K562 (cell line): ENCODE measurements around the gene TRIM71. TPM values are rescaled to one million over a fixed set of nuclear protein-coding genes. Genes with fewer than 3 reads are reported as not detected.
A peak's percentile ranks its signal among the peaks of the same experiment; 100 is the strongest.

Source experiments
- ATAC-seq: fragments of 200-7000 bp; cut with Tn5 transposase; 3 replicates; pipeline ENCODE4 v1.9.1; 2020; ENCODE audit warnings: moderate library complexity
- BruUV-seq: library from RNA; stranded (reverse); fragments of 400-500 nt; replicated peaks from 2 replicates; lab custom pipeline; 2021; lab: Mats Ljungman, UMichigan
- CTCF ChIA-PET: fragments of 300-600 bp; formaldehyde crosslinking; extraction: SDS; loops from one replicate; lab custom pipeline; 2021; ENCODE audit warnings: low intra/inter-chr PET ratio; lab: Yijun Ruan, JAX
- POLR2A ChIA-PET: fragments of 300-600, 350-650 bp; sonication (Branson Sonifier 250); formaldehyde crosslinking; extraction: SDS; loops from one replicate; lab custom pipeline; 2021; ENCODE audit warnings: antibody characterized with exemption, inconsistent platforms; lab: Yijun Ruan, JAX
- DNase-seq, 4 experiments: peaks; one replicate each; pipeline versions ENCODE4 v3.0.0 to v3.0.0-alpha.2; 2011 to 2018; ENCODE audit warnings: low spot score in 3 of 4, mixed read lengths in 3 of 4; ENCODE audit errors: extremely low read depth in 1 of 4
- FAIRE-seq: peaks from 2 replicates; lab custom pipeline; 2011; peaks lifted over from hg19 to GRCh38; lab: Jason Lieb, UNC
- H2AFZ ChIP-seq: 2 replicates; pipeline ENCODE4 v1.6.0; 2011; ENCODE audit warnings: low read depth, low read length, control low read depth, inconsistent platforms
- H3K27ac ChIP-seq: fragments of 200-600 bp; 3 replicates; pipeline ENCODE4 v1.8.0; 2011; ENCODE audit warnings: low read depth, mild to moderate bottlenecking, control low read depth, inconsistent platforms, low read length, moderate library complexity, mixed read lengths; ENCODE audit errors: extremely low read depth
- H3K27me3 ChIP-seq, 2 experiments: fragments of 300-600 bp in 1 of 2; 2 replicates in 1 of 2; 3 replicates in 1 of 2; pipeline versions ENCODE4 v1.6.0 to v1.8.0; 2011; ENCODE audit warnings: inconsistent platforms in 2 of 2, low read length in 2 of 2, mild to moderate bottlenecking in 1 of 2, mixed read lengths in 1 of 2, moderate library complexity in 1 of 2; ENCODE audit not compliant: control insufficient read depth in 2 of 2, insufficient read depth in 2 of 2
- H3K36me3 ChIP-seq: fragments of 300-600 bp; 3 replicates; pipeline ENCODE4 v1.8.0; 2011; ENCODE audit warnings: mild to moderate bottlenecking, low read length, inconsistent platforms; ENCODE audit not compliant: control insufficient read depth, insufficient read depth
- H3K4me1 ChIP-seq, 2 experiments: fragments of 200-600 bp in 1 of 2; replicated peaks in 1 of 2; 2 replicates in 1 of 2; 3 replicates in 1 of 2; pipeline versions ENCODE4 v1.5.1 to v1.8.0; 2011; ENCODE audit warnings: inconsistent platforms in 2 of 2, low read length in 2 of 2, mild to moderate bottlenecking in 1 of 2, mixed read lengths in 1 of 2, moderate library complexity in 1 of 2; ENCODE audit not compliant: control insufficient read depth in 2 of 2, insufficient read depth in 2 of 2
- H3K4me2 ChIP-seq: 2 replicates; pipeline ENCODE4 v1.6.1; 2011; ENCODE audit warnings: low read length, control low read depth, inconsistent platforms, mixed read lengths; ENCODE audit not compliant: insufficient read depth
- H3K4me3 ChIP-seq: fragments of 200-600 bp; sonication (generic), shearing (Covaris generic); 2 replicates; pipeline ENCODE4 v1.5.1; 2016; ENCODE audit warnings: control low read depth, inconsistent platforms
- H3K79me2 ChIP-seq: fragments of 200-600 bp; 3 replicates; pipeline ENCODE4 v1.8.0; 2011; ENCODE audit warnings: low read length, inconsistent platforms; ENCODE audit not compliant: control insufficient read depth, insufficient read depth
- H3K9ac ChIP-seq, 2 experiments: 2 replicates each; pipeline versions ENCODE4 v1.6.0 to v1.6.1; 2011; ENCODE audit warnings: low read depth in 2 of 2, low read length in 2 of 2, control low read depth in 1 of 2, inconsistent platforms in 1 of 2, mild to moderate bottlenecking in 1 of 2, mixed read lengths in 1 of 2; ENCODE audit not compliant: insufficient read depth in 1 of 2
- H3K9me1 ChIP-seq: one replicate; pipeline ENCODE4 v1.6.0; 2011; ENCODE audit warnings: inconsistent platforms, mild to moderate bottlenecking, low read length, moderate library complexity; ENCODE audit not compliant: control insufficient read depth, insufficient read depth
- H3K9me3 ChIP-seq: replicated peaks from 2 replicates; pipeline ENCODE4 v1.5.1; 2011; ENCODE audit warnings: low read depth, low read length, inconsistent platforms; ENCODE audit not compliant: control insufficient read depth, insufficient read depth
- H4K20me1 ChIP-seq: replicated peaks from 2 replicates; pipeline ENCODE4 v1.6.1; 2011; ENCODE audit warnings: low read length, inconsistent platforms, mixed read lengths; ENCODE audit not compliant: control insufficient read depth, insufficient read depth
- BHLHE40 ChIP-seq: IDR thresholded peaks from 2 replicates; pipeline ENCODE4 v1.6.1; 2011; ENCODE audit warnings: low read length, improper control_type of control experiment
- BMI1 ChIP-seq: fragments of 150-350 bp; IDR thresholded peaks from 2 replicates; pipeline ENCODE4 v1.6.1; 2014; ENCODE audit warnings: low read length
- BRF1 ChIP-seq: IDR thresholded peaks from 3 replicates; pipeline ENCODE4 v1.6.1; 2011; ENCODE audit warnings: borderline replicate concordance, mild to moderate bottlenecking; ENCODE audit not compliant: insufficient read length; ENCODE audit errors: extremely low read depth
- CC2D1A ChIP-seq: fragments of 450-650 bp; IDR thresholded peaks from 2 replicates; pipeline ENCODE4 v1.6.1; 2017; ENCODE audit warnings: mild to moderate bottlenecking
- CCAR2 ChIP-seq: fragments of 200-400 bp; formaldehyde crosslinking; IDR thresholded peaks from 2 replicates; pipeline ENCODE4 v1.6.1; 2017; ENCODE audit warnings: mild to moderate bottlenecking, low read depth, low read length
- HMGN3 ChIP-seq: IDR thresholded peaks from 2 replicates; pipeline ENCODE4 v1.6.1; 2011; ENCODE audit warnings: borderline replicate concordance, low read depth, mild to moderate bottlenecking, mixed read lengths, low read length; ENCODE audit not compliant: insufficient read length; ENCODE audit errors: extremely low read depth
- HSF4 ChIP-seq: fragments of 250-450 bp; sonication (Bioruptor Pico); IDR thresholded peaks from 2 replicates; pipeline ENCODE4 v2.1.2; 2022; ENCODE audit warnings: mild to moderate bottlenecking, moderate library complexity, borderline replicate concordance
- L3MBTL2 ChIP-seq: fragments of 450-650 bp; IDR thresholded peaks from 2 replicates; pipeline ENCODE4 v1.6.1; 2016; ENCODE audit warnings: mild to moderate bottlenecking, moderate library complexity
- NCOA6 ChIP-seq: fragments of 450-650 bp; IDR thresholded peaks from 2 replicates; pipeline ENCODE4 v1.6.1; 2017; ENCODE audit warnings: mild to moderate bottlenecking
- NR2C1 ChIP-seq, 2 experiments: fragments of 450-650 bp; IDR thresholded peaks; 2 replicates each; pipeline ENCODE4 v1.6.1; 2017; ENCODE audit warnings: mild to moderate bottlenecking in 2 of 2, antibody characterized with exemption in 1 of 2, inconsistent platforms in 1 of 2, missing compliant biosample characterization in 1 of 2, missing genetic modification characterization in 1 of 2
- NRF1 ChIP-seq, 2 experiments: fragments of 450-650 bp; IDR thresholded peaks in 1 of 2; conservative IDR thresholded peaks in 1 of 2; 2 replicates each; pipeline ENCODE4 v1.6.1; 2014; ENCODE audit warnings: mild to moderate bottlenecking in 2 of 2
- SREBF2 ChIP-seq: sonication (generic); formaldehyde crosslinking; IDR thresholded peaks from 2 replicates; pipeline ENCODE4 v1.4.0; 2020; ENCODE audit warnings: mild to moderate bottlenecking, missing genetic modification reagents
- SRSF9 ChIP-seq: fragments of 200-400 bp; formaldehyde crosslinking; IDR thresholded peaks from 2 replicates; pipeline ENCODE4 v1.6.1; 2017; ENCODE audit warnings: low read depth, low read length, borderline replicate concordance
- TFAM ChIP-seq: fragments of 250-450 bp; sonication (Bioruptor Pico); conservative IDR thresholded peaks from 2 replicates; pipeline ENCODE4 v1.5.0; 2021; ENCODE audit warnings: mild to moderate bottlenecking, moderate library complexity
- TGIF2 ChIP-seq: sonication (generic); formaldehyde crosslinking; IDR thresholded peaks from 2 replicates; pipeline ENCODE4 v1.8.1; 2022; ENCODE audit warnings: mild to moderate bottlenecking, missing genetic modification reagents, moderate library complexity
- ZNF41 ChIP-seq: fragments of 250-450 bp; sonication (Bioruptor Pico); conservative IDR thresholded peaks from 2 replicates; pipeline ENCODE4 v1.4.0; 2020; ENCODE audit warnings: mild to moderate bottlenecking
- ZNF75A ChIP-seq: fragments of 450-650 bp; formaldehyde crosslinking; IDR thresholded peaks from 2 replicates; pipeline ENCODE4 v1.4.0; 2020; ENCODE audit warnings: mild to moderate bottlenecking
- ZNF77 ChIP-seq: fragments of 250-450 bp; sonication (Bioruptor Pico); IDR thresholded peaks from 2 replicates; pipeline ENCODE4 v1.5.0; 2020
- WGBS: fragments of 100-300 bp; shearing (Covaris generic); methylation state at CpG from one replicate; pipeline ENCODE4 v1.1.6; 2016; ENCODE audit warnings: low coverage, mixed read lengths; ENCODE audit not compliant: insufficient coverage; ENCODE audit errors: missing lambda C conversion rate; 5-methylcytosine and 5-hydroxymethylcytosine counted together
- in situ Hi-C: fragments of 300-500 bp; cut with MboI; formaldehyde crosslinking; loops from 4 replicates; pipeline ENCODE4 v1.15.0; 2018; ENCODE audit warnings: inconsistent platforms, mixed read lengths
- intact Hi-C: fragments of 100-400 bp; cut with micrococcal nuclease; formaldehyde crosslinking; loops from 2 replicates; pipeline ENCODE4 v1.14.2; 2022
- polyA plus RNA-seq, 8 experiments: library from polyadenylated mRNA; depleted of rRNA in 4 of 8; stranded (reverse) in 5 of 8; unstranded in 3 of 8; fragments of >200 nt; fragmentation: Nextera tagmentation in 2 of 8; fragmentation: Illumina TruSeq in 1 of 8; extraction: Ambion mirVana in 2 of 8; extraction: Trizol in 1 of 8; gene quantifications; 2 replicates each; pipeline versions ENCODE4 v1.2.1 to v1.2.3, GENCODE V29; 2011 to 2014; ENCODE audit warnings: inconsistent platforms in 1 of 8, missing spikeins in 1 of 8
- total RNA-seq, 7 experiments: library from RNA; depleted of rRNA in 6 of 7; stranded (reverse); fragments of >200 nt in 6 of 7; fragmentation: Illumina TruSeq in 2 of 7; extraction: Trizol in 2 of 7; gene quantifications; 2 replicates each; pipeline versions ENCODE4 v1.2.1 to v1.2.3, GENCODE V29; 2011 to 2021; ENCODE audit warnings: low replicate concordance in 1 of 7
- TF ChIP-seq, protein P1 (sequence below): sonication (generic); formaldehyde crosslinking; IDR thresholded peaks from 2 replicates; pipeline ENCODE4 v1.9.0; 2022; ENCODE audit warnings: mild to moderate bottlenecking, missing genetic modification reagents
- TF ChIP-seq, protein P2 (sequence below): IDR thresholded peaks from 2 replicates; pipeline ENCODE4 v1.6.1; 2011; ENCODE audit warnings: borderline replicate concordance, low read depth, mild to moderate bottlenecking, moderate library complexity, low read length; ENCODE audit not compliant: insufficient read depth, poor library complexity, severe bottlenecking

Gene TRIM71
- total and polyA plus RNA-seq, 9 of the 15 experiments (the other 6 are each of a cell fraction or from before 2014, with no cell fraction given): 0.04 to 0.11 TPM; not detected in 7

DNA sequence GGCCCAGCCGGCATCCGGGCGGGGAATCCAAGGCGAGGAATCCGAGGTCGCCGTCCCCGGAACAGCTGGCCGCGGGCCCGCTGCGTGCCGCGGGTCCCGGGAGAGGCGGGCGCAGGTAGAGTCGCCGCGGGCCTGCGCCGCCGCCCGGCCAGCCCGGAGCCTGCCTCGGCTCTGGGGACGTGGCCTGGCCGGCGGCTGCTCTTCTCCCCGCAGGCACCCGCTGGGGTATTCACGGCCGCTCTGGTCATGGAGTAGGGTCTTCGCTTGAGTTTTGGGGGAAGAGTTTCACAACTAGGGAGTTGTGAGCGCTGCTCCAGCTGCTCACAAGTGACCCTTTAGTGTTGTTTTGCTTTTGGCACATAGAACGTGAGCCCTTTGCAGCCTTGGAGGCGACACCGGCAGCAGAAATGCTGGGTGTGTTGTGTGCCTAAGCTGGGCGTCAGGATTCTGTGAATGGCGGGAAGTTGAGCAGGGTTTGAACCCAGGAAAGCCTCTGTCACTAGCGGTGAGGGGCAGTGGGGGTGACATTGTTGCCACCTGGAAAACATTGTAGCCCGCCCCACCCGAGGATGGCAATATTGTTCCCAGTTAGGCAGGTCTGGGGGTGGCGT is 4.0 kb downstream of the TRIM71 start:
- intact Hi-C loops: no loop called here
- no TSS peak for BruUV-seq
- FAIRE-seq (no peak), DNase-seq (peak; percentile 11 to 49 (median 41)), ATAC-seq (peak; percentile 89)
- no peaks in the 10 kb centered on the region for H4K20me1 ChIP-seq
- CTCF ChIA-PET: no interaction called here
- peaks cover 0 to 11% of the 10 kb centered on the region in 2 experiments; a peak in 2 of 5 replicates for H3K4me1 ChIP-seq
- peaks cover 58 to 70% of the 10 kb centered on the region in 2 experiments for H3K27me3 ChIP-seq
- no peak overlapping the region for H3K4me2 ChIP-seq
- POLR2A ChIA-PET: interaction anchor here (1.5 to 1.9 kb wide), 2 partner anchors 14 to 37 kb away, joined by 6 to 7 read pairs; no protein-coding TSS in a partner anchor
- WGBS: 8% methylated on average over 44 of the region's 44 CpGs
- no peak overlapping the region for H3K4me3 ChIP-seq
- no peak overlapping the region for H2AFZ ChIP-seq
- no peaks in the 10 kb centered on the region for H3K79me2 ChIP-seq
- no peaks in the 10 kb centered on the region for H3K36me3 ChIP-seq
- no peak overlapping the region for H3K27ac ChIP-seq
- no peaks in the 10 kb centered on the region for H3K9me1 ChIP-seq
- in situ Hi-C loops: no loop called here
- H3K9ac ChIP-seq: no peak overlapping the region; a peak in 1 of 4 replicates
- H3K9me3 ChIP-seq: peaks cover 10% of the 10 kb centered on the region
- TF ChIP-seq HMGN3: peak; percentile 42
- TF ChIP-seq ZNF77: no peak
- TF ChIP-seq ZNF41 (CRISPR knock-in tag): no peak
- no peak for TF ChIP-seq BHLHE40
- no peak for TF ChIP-seq NR2C1 (IDR thresholded peaks at IDR 0.05)
- TF ChIP-seq NR2C1 (tag; IDR thresholded peaks at IDR 0.05): no peak
- peak in 1 of 2 experiments; percentile 61; a peak in 2 of 4 replicates for TF ChIP-seq NRF1 (conservative IDR thresholded peaks at IDR 0.05 in 1 of 2, IDR thresholded peaks at IDR 0.05 in 1 of 2)
- no peak for TF ChIP-seq BRF1
- no peak for TF ChIP-seq SREBF2 (CRISPR knock-in tag)
- no peak for TF ChIP-seq HSF4 (CRISPR knock-in tag)
- TF ChIP-seq NCOA6: no peak
- no peak for TF ChIP-seq TFAM
- TF ChIP-seq, protein P1, sequence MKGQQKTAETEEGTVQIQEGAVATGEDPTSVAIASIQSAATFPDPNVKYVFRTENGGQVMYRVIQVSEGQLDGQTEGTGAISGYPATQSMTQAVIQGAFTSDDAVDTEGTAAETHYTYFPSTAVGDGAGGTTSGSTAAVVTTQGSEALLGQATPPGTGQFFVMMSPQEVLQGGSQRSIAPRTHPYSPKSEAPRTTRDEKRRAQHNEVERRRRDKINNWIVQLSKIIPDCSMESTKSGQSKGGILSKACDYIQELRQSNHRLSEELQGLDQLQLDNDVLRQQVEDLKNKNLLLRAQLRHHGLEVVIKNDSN (CRISPR knock-in tag): no peak
- no peak for TF ChIP-seq CC2D1A
- TF ChIP-seq CCAR2: no peak
- TF ChIP-seq, protein P2, sequence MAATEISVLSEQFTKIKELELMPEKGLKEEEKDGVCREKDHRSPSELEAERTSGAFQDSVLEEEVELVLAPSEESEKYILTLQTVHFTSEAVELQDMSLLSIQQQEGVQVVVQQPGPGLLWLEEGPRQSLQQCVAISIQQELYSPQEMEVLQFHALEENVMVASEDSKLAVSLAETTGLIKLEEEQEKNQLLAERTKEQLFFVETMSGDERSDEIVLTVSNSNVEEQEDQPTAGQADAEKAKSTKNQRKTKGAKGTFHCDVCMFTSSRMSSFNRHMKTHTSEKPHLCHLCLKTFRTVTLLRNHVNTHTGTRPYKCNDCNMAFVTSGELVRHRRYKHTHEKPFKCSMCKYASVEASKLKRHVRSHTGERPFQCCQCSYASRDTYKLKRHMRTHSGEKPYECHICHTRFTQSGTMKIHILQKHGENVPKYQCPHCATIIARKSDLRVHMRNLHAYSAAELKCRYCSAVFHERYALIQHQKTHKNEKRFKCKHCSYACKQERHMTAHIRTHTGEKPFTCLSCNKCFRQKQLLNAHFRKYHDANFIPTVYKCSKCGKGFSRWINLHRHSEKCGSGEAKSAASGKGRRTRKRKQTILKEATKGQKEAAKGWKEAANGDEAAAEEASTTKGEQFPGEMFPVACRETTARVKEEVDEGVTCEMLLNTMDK: no peak
- TF ChIP-seq BMI1: no peak
- TF ChIP-seq SRSF9: no peak
- TF ChIP-seq TGIF2 (CRISPR knock-in tag): no peak
- no peak for TF ChIP-seq ZNF75A (CRISPR knock-in tag)
- TF ChIP-seq L3MBTL2: 0 out of 2 replicates have a peak, but pooled peaks have one; percentile 14
